Mesodermal cell (in vitro differentiated cells): ENCODE results near the gene LZTFL1.

ENCODE experiments used
- H3K27ac ChIP-seq: 2 replicates; pipeline ENCODE4 v1.7.0; 2013; ENCODE audit warnings: mild to moderate bottlenecking, low read depth, low read length, moderate library complexity; ENCODE audit not compliant: severe bottlenecking
- H3K36me3 ChIP-seq: 2 replicates; pipeline ENCODE4 v1.7.1; 2013; ENCODE audit warnings: mild to moderate bottlenecking, low read length, moderate library complexity; ENCODE audit not compliant: control insufficient read depth, insufficient read depth
- H3K4me1 ChIP-seq: one replicate; pipeline ENCODE4 v1.7.1; 2013; ENCODE audit warnings: mild to moderate bottlenecking, low read length; ENCODE audit not compliant: insufficient read depth, control insufficient read depth, poor library complexity, severe bottlenecking
- H3K4me3 ChIP-seq: 2 replicates; pipeline ENCODE4 v1.7.0; 2013; ENCODE audit warnings: low read length, control low read depth, mild to moderate bottlenecking; ENCODE audit not compliant: insufficient read depth, poor library complexity, severe bottlenecking; ENCODE audit errors: extremely low read depth
- H3K9me3 ChIP-seq: 2 replicates; pipeline ENCODE4 v1.7.1; 2013; ENCODE audit warnings: mild to moderate bottlenecking, low read length, moderate library complexity; ENCODE audit not compliant: control insufficient read depth
- WGBS, 2 experiments: methylation state at CpG; one replicate each; pipeline ENCODE4 v1.1.5; 2013; ENCODE audit warnings: missing lambda C conversion rate in 2 of 2; ENCODE audit not compliant: insufficient coverage in 2 of 2; 5-methylcytosine and 5-hydroxymethylcytosine counted together

LZTFL1 gene

GRCh38 chr3:45807681-45808540 lies 34.0 kb downstream of the LZTFL1 start:
- 91 to 92% methylated on average over 9 to 10 of the region's 10 CpGs for WGBS, 2 experiments
- Histone ChIP-seq H3K4me1 (no peaks in the 10 kb centered on the region), H3K9me3 (no peaks in the 10 kb centered on the region), H3K4me3 (no peak overlapping the region), H3K27ac (no peak overlapping the region), H3K36me3 (no peaks in the 10 kb centered on the region)

- Histone ChIP-seq H3K9me3 (no peaks in the 10 kb centered on the region), H3K27ac (no peak overlapping the region), H3K36me3 (no peaks in the 10 kb centered on the region), H3K4me3 (no peak overlapping the region), H3K4me1 (no peaks in the 10 kb centered on the region)
- WGBS, 2 experiments: 80 to 100% methylated on average over 1 to 3 of the region's 3 CpGs
These were observed 34.8 kb downstream of the LZTFL1 start for GRCh38 chr3:45807133-45807532.

- WGBS, 2 experiments: 80% methylated on average over 1 of the region's 3 CpGs; no CpG with 5 or more reads in 1 of the 2 experiments
These were observed 35.8 kb downstream of the LZTFL1 start for GRCh38 chr3:45806072-45806471.

DNA sequence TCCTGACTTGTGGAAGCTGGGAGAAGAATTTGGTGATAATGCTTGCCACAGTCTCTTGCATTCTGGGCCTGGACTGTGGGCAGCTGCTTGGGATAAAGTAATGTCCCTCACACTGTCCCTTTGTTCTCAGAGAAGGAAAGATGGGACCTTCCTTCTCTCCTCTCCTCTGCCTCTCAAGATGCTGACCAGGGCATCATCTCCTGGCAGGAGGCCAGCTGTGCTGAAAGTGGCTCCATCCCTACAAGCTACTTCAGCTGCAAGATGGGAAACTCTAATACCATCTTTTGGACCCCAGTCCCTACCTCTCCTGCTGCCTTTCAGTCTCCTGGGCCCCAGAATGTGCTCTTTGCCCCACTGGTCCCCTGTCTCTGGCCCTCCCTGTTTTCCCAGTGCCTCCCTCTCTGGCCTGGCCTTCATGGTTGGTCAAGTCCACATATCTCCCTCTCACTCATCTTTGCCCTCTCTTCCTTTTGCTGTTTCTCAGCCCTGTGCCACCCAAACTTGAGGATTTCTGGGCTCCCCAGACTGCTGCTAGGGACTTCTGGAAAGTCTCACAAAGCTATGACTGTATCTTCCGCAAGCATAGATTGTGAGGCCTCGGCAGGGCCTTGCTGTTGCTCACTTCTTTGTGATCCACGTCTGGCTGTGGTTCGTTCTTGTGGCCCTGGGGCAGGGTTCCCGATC lies 38.5 kb downstream of the LZTFL1 start:
- Histone ChIP-seq H3K4me3 (no peak overlapping the region), H3K4me1 (no peaks in the 10 kb centered on the region), H3K36me3 (no peaks in the 10 kb centered on the region), H3K9me3 (no peaks in the 10 kb centered on the region), H3K27ac (no peak overlapping the region)
- 98 to 100% methylated on average over 2 to 5 of the region's 5 CpGs for WGBS, 2 experiments

More at GRCh38 chr3:45806072-45806471, 35.8 kb downstream of the LZTFL1 start:
- Histone ChIP-seq H3K27ac (no peak overlapping the region), H3K9me3 (no peaks in the 10 kb centered on the region), H3K4me1 (no peaks in the 10 kb centered on the region), H3K36me3 (no peaks in the 10 kb centered on the region), H3K4me3 (no peak overlapping the region)

DNA sequence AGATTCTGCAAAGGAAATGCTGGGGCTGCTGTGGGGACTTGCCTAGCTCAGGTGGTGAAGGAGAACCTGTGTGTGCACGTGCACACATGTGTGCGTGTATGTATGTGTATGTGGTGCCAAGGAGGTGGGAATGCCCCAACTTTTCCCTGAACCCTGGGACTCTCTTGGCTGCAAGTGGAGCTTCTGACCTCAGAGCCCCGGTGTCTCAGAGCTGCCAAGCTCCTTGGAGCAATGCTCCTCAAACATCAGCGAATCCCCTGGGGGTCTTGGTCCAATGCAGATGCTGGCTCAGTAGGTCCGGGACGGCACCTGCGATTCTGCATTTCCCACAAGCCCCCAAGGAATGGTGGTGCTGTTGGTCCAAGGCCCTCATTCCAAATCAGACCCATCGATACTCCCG lies 39.8 kb downstream of the LZTFL1 start:
- H3K27ac ChIP-seq: no peak overlapping the region
- H3K4me3 ChIP-seq: no peak overlapping the region
- no peaks in the 10 kb centered on the region for H3K9me3 ChIP-seq
- H3K36me3 ChIP-seq: no peaks in the 10 kb centered on the region
- H3K4me1 ChIP-seq: no peaks in the 10 kb centered on the region
- WGBS, 2 experiments: 90 to 100% methylated on average over 8 to 9 of the region's 9 CpGs

- no peaks in the 10 kb centered on the region for H3K9me3 ChIP-seq
- WGBS, 2 experiments: 89 to 100% methylated on average over 2 to 3 of the region's 4 CpGs
- no peak overlapping the region for H3K4me3 ChIP-seq
- no peaks in the 10 kb centered on the region for H3K4me1 ChIP-seq
- no peak overlapping the region for H3K27ac ChIP-seq
- H3K36me3 ChIP-seq: no peaks in the 10 kb centered on the region
These were observed 41.3 kb downstream of the LZTFL1 start for GRCh38 chr3:45800611-45801010.

- no peaks in the 10 kb centered on the region for H3K4me1 ChIP-seq
- no peaks in the 10 kb centered on the region for H3K9me3 ChIP-seq
- no peaks in the 10 kb centered on the region for H3K36me3 ChIP-seq
- H3K27ac ChIP-seq: no peak overlapping the region
- H3K4me3 ChIP-seq: no peak overlapping the region
- 85 to 100% methylated on average over 1 to 2 of the region's 2 CpGs for WGBS, 2 experiments
These were observed 42.3 kb downstream of the LZTFL1 start for GRCh38 chr3:45799586-45799985.

DNA sequence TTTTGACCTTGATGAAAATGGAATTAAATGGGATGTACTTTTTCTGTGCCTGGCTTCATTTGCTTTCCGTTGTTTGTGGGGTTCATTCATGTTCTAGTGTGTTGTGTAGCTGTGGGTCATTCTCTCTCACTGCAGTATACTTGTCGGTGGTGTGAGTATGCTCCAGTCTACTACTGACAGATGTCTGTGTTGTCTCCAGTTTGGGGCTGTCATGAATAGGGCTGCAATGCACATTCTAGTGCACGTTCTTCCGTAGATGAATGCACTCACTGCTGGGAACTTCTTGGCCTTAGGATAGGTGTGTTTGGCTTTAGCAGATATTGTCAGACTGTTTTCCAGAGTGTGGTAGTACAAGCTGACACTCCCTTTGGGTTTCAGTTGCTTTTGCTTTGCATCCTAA lies 43.9 kb downstream of the LZTFL1 start:
- H3K4me1 ChIP-seq: no peaks in the 10 kb centered on the region
- H3K9me3 ChIP-seq: no peaks in the 10 kb centered on the region
- H3K36me3 ChIP-seq: no peaks in the 10 kb centered on the region
- no peak overlapping the region for H3K4me3 ChIP-seq
- WGBS, 2 experiments: 83 to 90% methylated on average over 4 of the region's 4 CpGs
- H3K27ac ChIP-seq: no peak overlapping the region

DNA sequence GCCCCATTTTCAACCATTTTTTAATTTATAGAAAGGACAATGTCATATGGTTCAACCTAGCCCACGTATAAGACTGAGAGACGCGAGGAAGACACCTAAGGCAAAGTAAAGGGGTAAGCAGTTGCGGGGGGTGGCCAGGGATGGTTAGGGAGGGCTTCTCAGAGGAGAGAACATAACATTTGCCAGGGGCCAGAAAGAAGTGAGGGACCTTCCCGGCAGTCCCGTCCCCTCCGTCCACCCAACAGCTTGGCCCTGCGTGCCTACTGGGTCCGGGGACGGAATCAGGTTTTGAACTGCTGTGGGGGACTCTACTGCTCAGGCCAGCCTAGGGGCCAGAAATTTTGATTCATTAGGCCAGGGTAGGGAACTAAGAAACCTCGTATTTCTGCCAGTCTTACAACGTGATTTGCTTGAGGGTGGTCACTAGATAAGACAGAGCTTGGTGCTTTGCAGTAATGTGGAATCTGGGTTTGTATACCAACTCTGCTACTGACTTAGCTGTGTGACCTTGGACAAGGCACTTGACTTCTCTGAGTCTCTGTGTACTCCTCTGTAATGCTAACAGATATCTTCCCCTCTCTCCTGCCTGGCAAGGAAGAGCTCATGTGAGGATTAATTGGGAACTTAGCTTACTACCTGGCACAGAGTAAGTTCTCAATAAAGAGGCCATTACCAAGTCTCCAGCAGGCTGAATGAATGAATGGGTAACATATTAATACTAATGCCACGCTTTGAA lies 44.8 kb downstream of the LZTFL1 start:
- no peaks in the 10 kb centered on the region for H3K9me3 ChIP-seq
- no peak overlapping the region for H3K4me3 ChIP-seq
- 59 to 63% methylated on average over 12 of the region's 13 CpGs for WGBS, 2 experiments
- no peaks in the 10 kb centered on the region for H3K36me3 ChIP-seq
- H3K4me1 ChIP-seq: no peaks in the 10 kb centered on the region
- no peak overlapping the region for H3K27ac ChIP-seq

GRCh38 chr3:45795882-45796765 lies 45.8 kb downstream of the LZTFL1 start, which contains the start of gene SLC6A20:
Gene SLC6A20, minus strand, starts transcription at chr3:45796536. Its CDS starts 117 bp downstream, at chr3:45796419.
- Histone ChIP-seq H3K9me3 (no peaks in the 10 kb centered on the region), H3K27ac (no peak within 1 kb of the TSS), H3K4me1 (no peaks in the 10 kb centered on the region), H3K4me3 (peak within 1 kb of the TSS; percentile 29), H3K36me3 (no peaks in the 10 kb centered on the region)
- 1% methylated on average over 83 to 87 of the region's 91 CpGs for WGBS, 2 experiments
